ENCODE data around the gene RAB28. TPM values are rescaled to one million over a fixed set of nuclear protein-coding genes. Genes with fewer than 3 reads are reported as not detected.

The RAB28 gene
- total and polyA plus RNA-seq, 9 of the 15 experiments (the other 6 are each of a cell fraction or from before 2014, with no cell fraction given) = 6.7 to 40.4 (median 23.0) TPM

DNA sequence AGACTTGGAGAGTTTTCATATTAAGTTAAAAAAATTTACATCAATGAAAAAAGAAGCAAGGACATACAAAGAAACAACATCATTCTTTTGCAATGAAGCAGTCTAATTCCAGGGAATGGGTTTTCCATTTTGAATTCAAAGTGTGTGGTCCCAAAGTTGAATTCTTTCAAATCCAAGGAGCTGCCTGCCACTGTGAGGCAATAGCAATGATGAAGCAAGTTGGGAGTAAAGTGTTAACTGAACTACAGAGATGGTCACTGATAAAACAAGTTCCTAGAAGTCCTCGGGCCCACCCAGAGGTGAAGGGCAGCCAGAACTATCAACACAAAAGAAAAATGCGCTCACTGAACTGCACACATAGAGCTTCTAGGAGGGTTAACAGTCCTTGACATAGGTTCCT lies 115.9 kb downstream of the RAB28 start (continued):
- TF ChIP-seq MYBL2 (IDR thresholded peaks at IDR 0.05; ENCODE audit: low read depth) (peak; percentile 89), MYBL2 (CRISPR knock-in tag; IDR thresholded peaks at IDR 0.05; ENCODE audit: borderline replicate concordance) (no peak), SMAD1 (IDR thresholded peaks at IDR 0.05; ENCODE audit: low read depth, low read length, partially characterized antibody) (no peak), ZNF668 (CRISPR knock-in tag; IDR thresholded peaks at IDR 0.05) (no peak), KDM5B (IDR thresholded peaks at IDR 0.05; ENCODE audit: insufficient replicate concordance, low read depth, low read length) (no peak), NEUROD1 (IDR thresholded peaks at IDR 0.05; ENCODE audit: borderline replicate concordance, low read depth, low read length, partially characterized antibody) (peak; percentile 60), NR2C1 (IDR thresholded peaks at IDR 0.05) (0 out of 2 replicates have a peak, but pooled peaks have one; percentile 46), NR2C1 (tag; IDR thresholded peaks at IDR 0.05) (peak; percentile 69), EHMT2 (IDR thresholded peaks at IDR 0.05) (peak; percentile 77), SAFB (IDR thresholded peaks at IDR 0.05; ENCODE audit: borderline replicate concordance, low read depth, low read length) (no peak), FOXK1 (CRISPR knock-in tag; IDR thresholded peaks at IDR 0.05; ENCODE audit: borderline replicate concordance) (no peak), HDAC8 (tag; IDR thresholded peaks at IDR 0.05) (no peak), CXXC5 (CRISPR knock-in tag; IDR thresholded peaks at IDR 0.05) (peak; percentile 57)
- TF ChIP-seq, protein P1, sequence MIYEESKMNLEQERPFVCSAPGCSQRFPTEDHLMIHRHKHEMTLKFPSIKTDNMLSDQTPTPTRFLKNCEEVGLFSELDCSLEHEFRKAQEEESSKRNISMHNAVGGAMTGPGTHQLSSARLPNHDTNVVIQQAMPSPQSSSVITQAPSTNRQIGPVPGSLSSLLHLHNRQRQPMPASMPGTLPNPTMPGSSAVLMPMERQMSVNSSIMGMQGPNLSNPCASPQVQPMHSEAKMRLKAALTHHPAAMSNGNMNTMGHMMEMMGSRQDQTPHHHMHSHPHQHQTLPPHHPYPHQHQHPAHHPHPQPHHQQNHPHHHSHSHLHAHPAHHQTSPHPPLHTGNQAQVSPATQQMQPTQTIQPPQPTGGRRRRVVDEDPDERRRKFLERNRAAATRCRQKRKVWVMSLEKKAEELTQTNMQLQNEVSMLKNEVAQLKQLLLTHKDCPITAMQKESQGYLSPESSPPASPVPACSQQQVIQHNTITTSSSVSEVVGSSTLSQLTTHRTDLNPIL (CRISPR knock-in tag; IDR thresholded peaks at IDR 0.05) = no peak
- TF ChIP-seq, protein P2, sequence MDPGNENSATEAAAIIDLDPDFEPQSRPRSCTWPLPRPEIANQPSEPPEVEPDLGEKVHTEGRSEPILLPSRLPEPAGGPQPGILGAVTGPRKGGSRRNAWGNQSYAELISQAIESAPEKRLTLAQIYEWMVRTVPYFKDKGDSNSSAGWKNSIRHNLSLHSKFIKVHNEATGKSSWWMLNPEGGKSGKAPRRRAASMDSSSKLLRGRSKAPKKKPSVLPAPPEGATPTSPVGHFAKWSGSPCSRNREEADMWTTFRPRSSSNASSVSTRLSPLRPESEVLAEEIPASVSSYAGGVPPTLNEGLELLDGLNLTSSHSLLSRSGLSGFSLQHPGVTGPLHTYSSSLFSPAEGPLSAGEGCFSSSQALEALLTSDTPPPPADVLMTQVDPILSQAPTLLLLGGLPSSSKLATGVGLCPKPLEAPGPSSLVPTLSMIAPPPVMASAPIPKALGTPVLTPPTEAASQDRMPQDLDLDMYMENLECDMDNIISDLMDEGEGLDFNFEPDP (CRISPR knock-in tag; IDR thresholded peaks at IDR 0.05) = no peak
- TF ChIP-seq, protein P3, sequence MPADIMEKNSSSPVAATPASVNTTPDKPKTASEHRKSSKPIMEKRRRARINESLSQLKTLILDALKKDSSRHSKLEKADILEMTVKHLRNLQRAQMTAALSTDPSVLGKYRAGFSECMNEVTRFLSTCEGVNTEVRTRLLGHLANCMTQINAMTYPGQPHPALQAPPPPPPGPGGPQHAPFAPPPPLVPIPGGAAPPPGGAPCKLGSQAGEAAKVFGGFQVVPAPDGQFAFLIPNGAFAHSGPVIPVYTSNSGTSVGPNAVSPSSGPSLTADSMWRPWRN (IDR thresholded peaks at IDR 0.05; ENCODE audit: low read depth) = no peak
- TF ChIP-seq, protein P4, sequence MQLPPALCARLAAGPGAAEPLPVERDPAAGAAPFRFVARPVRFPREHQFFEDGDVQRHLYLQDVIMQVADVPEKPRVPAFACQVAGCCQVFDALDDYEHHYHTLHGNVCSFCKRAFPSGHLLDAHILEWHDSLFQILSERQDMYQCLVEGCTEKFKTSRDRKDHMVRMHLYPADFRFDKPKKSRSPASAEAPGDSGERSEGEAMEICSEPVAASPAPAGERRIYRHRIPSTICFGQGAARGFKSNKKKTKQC (CRISPR knock-in tag; IDR thresholded peaks at IDR 0.05) = no peak
- TF ChIP-seq, protein P5, sequence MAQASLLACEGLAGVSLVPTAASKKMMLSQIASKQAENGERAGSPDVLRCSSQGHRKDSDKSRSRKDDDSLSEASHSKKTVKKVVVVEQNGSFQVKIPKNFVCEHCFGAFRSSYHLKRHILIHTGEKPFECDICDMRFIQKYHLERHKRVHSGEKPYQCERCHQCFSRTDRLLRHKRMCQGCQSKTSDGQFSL (CRISPR knock-in tag; IDR thresholded peaks at IDR 0.05) = no peak
- TF ChIP-seq, protein P5 (tag; IDR thresholded peaks at IDR 0.05) = no peak
- TF ChIP-seq, protein P6, sequence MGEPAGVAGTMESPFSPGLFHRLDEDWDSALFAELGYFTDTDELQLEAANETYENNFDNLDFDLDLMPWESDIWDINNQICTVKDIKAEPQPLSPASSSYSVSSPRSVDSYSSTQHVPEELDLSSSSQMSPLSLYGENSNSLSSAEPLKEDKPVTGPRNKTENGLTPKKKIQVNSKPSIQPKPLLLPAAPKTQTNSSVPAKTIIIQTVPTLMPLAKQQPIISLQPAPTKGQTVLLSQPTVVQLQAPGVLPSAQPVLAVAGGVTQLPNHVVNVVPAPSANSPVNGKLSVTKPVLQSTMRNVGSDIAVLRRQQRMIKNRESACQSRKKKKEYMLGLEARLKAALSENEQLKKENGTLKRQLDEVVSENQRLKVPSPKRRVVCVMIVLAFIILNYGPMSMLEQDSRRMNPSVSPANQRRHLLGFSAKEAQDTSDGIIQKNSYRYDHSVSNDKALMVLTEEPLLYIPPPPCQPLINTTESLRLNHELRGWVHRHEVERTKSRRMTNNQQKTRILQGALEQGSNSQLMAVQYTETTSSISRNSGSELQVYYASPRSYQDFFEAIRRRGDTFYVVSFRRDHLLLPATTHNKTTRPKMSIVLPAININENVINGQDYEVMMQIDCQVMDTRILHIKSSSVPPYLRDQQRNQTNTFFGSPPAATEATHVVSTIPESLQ (CRISPR knock-in tag; IDR thresholded peaks at IDR 0.05) = no peak
- TF ChIP-seq, protein P7, sequence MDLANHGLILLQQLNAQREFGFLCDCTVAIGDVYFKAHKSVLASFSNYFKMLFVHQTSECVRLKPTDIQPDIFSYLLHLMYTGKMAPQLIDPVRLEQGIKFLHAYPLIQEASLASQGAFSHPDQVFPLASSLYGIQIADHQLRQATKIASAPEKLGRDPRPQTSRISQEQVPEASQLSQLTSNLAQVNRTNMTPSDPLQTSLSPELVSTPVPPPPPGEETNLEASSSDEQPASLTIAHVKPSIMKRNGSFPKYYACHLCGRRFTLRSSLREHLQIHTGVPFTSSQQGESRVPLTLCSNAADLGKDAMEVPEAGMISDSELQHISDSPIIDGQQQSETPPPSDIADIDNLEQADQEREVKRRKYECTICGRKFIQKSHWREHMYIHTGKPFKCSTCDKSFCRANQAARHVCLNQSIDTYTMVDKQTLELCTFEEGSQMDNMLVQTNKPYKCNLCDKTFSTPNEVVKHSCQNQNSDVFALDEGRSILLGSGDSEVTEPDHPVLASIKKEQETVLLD (IDR thresholded peaks at IDR 0.05) = peak; percentile 44; the same call in 1 of the 2 replicates
